Liver (tissue), 3 donors: ENCODE measurements around the gene HAO1.

Experiments used
- ATF3 ChIP-seq: IDR thresholded peaks from 2 replicates; pipeline ENCODE4 v1.6.1; 2016; ENCODE audit warnings: antibody characterized with exemption
- CTCF ChIP-seq: fragments of 150-350 bp; IDR thresholded peaks from 2 replicates; pipeline ENCODE4 v1.5.1; 2017; ENCODE audit warnings: improper control_type of control experiment, low read depth, low read length; ENCODE audit not compliant: missing input control
- EGR1 ChIP-seq, 2 donors: IDR thresholded peaks; 2 replicates each; pipeline ENCODE4 v1.6.1; 2016 to 2018; ENCODE audit warnings: antibody characterized with exemption in 2 of 2, low read depth in 2 of 2
- GABPA ChIP-seq, 2 donors: IDR thresholded peaks in 1 of 2; conservative IDR thresholded peaks in 1 of 2; 2 replicates each; pipeline ENCODE4 v1.6.1; 2016; ENCODE audit warnings: antibody characterized with exemption in 2 of 2, mild to moderate bottlenecking in 1 of 2, moderate library complexity in 1 of 2
- HNF4G ChIP-seq: IDR thresholded peaks from 2 replicates; pipeline ENCODE4 v1.6.1; 2016; ENCODE audit warnings: antibody characterized with exemption
- JUND ChIP-seq, 2 donors: IDR thresholded peaks; 2 replicates each; pipeline ENCODE4 v1.6.1; 2016; ENCODE audit warnings: antibody characterized with exemption in 2 of 2
- MAX ChIP-seq: IDR thresholded peaks from 2 replicates; pipeline ENCODE4 v1.6.1; 2016; ENCODE audit warnings: antibody characterized with exemption
- NR2F2 ChIP-seq: IDR thresholded peaks from 2 replicates; pipeline ENCODE4 v1.6.1; 2016; ENCODE audit warnings: antibody characterized with exemption
- RAD21 ChIP-seq, 2 donors: IDR thresholded peaks; 2 replicates each; pipeline ENCODE4 v1.6.1; 2016; ENCODE audit warnings: antibody characterized with exemption in 2 of 2, mild to moderate bottlenecking in 2 of 2
- RXRA ChIP-seq, 2 donors: IDR thresholded peaks; 2 replicates each; pipeline ENCODE4 v1.6.1; 2017 to 2018; ENCODE audit warnings: antibody characterized with exemption in 2 of 2, mild to moderate bottlenecking in 1 of 2
- SP1 ChIP-seq: IDR thresholded peaks from 2 replicates; pipeline ENCODE4 v1.6.1; 2018; ENCODE audit warnings: antibody characterized with exemption, mild to moderate bottlenecking
- TAF1 ChIP-seq: conservative IDR thresholded peaks from 2 replicates; pipeline ENCODE4 v1.6.1; 2016; ENCODE audit warnings: antibody characterized with exemption, mild to moderate bottlenecking
- ZBTB33 ChIP-seq: IDR thresholded peaks from 2 replicates; pipeline ENCODE4 v1.6.1; 2016; ENCODE audit warnings: antibody characterized with exemption
- TF ChIP-seq, protein P1 (sequence below): IDR thresholded peaks from 2 replicates; pipeline ENCODE4 v1.6.1; 2016; ENCODE audit warnings: antibody characterized with exemption, mild to moderate bottlenecking
- donor health status: healthy.
- donor health status: healthy.

DNA sequence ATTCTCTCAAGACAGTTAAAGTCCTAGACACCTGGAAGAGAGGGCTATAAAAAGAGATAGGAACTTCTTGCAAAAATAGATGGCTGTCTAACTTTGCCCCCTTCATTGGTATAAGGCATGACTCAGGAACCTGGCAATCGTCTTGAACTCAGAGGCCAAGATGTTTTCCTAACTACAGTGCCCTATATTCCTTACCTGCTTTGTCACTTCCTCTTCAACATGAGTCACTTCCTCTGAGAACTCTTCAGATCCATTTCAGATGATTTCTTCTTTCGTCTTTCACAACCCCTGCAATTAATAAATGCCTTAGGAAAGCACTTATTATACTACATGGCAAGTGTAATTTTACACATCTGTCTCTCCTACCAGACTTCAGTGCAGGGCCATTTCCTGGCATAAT, 83.5 kb downstream of the HAO1 start:
- TF ChIP-seq CTCF (no peak), HNF4G (no peak), RAD21 (IDR thresholded peaks at IDR 0.05) (no peak), MAX (no peak), RXRA (IDR thresholded peaks at IDR 0.05) (no peak), TAF1 (no peak), SP1 (no peak), NR2F2 (no peak), JUND (IDR thresholded peaks at IDR 0.05) (no peak), GABPA (IDR thresholded peaks at IDR 0.05 in 1 of 2, conservative IDR thresholded peaks at IDR 0.05 in 1 of 2) (no peak), EGR1 (IDR thresholded peaks at IDR 0.05; ENCODE audit: low read depth in 2 of 2) (no peak), ATF3 (no peak), ZBTB33 (no peak)
- TF ChIP-seq, protein P1, sequence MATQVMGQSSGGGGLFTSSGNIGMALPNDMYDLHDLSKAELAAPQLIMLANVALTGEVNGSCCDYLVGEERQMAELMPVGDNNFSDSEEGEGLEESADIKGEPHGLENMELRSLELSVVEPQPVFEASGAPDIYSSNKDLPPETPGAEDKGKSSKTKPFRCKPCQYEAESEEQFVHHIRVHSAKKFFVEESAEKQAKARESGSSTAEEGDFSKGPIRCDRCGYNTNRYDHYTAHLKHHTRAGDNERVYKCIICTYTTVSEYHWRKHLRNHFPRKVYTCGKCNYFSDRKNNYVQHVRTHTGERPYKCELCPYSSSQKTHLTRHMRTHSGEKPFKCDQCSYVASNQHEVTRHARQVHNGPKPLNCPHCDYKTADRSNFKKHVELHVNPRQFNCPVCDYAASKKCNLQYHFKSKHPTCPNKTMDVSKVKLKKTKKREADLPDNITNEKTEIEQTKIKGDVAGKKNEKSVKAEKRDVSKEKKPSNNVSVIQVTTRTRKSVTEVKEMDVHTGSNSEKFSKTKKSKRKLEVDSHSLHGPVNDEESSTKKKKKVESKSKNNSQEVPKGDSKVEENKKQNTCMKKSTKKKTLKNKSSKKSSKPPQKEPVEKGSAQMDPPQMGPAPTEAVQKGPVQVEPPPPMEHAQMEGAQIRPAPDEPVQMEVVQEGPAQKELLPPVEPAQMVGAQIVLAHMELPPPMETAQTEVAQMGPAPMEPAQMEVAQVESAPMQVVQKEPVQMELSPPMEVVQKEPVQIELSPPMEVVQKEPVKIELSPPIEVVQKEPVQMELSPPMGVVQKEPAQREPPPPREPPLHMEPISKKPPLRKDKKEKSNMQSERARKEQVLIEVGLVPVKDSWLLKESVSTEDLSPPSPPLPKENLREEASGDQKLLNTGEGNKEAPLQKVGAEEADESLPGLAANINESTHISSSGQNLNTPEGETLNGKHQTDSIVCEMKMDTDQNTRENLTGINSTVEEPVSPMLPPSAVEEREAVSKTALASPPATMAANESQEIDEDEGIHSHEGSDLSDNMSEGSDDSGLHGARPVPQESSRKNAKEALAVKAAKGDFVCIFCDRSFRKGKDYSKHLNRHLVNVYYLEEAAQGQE, result no peak
